ENCODE measurements around the gene OR2A5.
"Not testable (repeated sequence)": the region's sequence is repeated elsewhere in the genome, so short reads cannot be mapped to it uniquely, and the experiment has no call there.

The OR2A5 gene

DNA sequence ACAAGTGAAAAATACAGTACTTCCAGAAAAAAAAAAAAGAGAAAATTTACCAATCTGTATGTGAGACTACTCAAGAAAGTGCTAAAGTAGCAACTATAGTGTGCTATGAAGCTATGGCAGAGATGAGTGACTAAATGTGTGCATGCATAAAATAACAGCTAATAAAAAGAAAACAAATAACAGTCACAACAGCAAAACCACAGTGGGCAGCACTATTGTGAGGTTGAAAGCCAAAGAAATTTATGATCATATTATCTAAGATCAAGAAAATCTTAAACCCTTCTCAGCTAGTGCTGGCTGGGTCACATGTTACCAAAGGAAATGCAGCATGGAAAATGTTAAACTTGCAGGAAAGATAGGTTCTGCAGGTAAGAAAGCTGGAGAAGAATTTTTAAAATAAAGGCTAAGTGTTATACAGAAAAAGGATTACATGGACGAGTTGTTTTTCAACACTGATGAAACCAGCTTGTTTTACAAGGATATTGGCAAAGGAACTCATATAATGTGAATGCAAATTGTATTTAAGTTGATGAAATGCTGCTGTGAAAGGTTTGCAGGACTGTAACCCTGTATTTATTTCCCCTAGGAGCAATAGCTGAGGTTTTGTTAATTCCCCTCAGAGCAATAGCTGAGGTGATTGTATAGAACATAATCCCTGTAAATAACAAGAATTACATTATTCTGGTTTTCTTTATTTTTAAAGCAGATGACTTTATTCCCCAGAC is 15.6 kb upstream of the OR2A5 start:
- DNase-seq (ENCODE audit: low read depth in 3 of 3), result no peak

DNA sequence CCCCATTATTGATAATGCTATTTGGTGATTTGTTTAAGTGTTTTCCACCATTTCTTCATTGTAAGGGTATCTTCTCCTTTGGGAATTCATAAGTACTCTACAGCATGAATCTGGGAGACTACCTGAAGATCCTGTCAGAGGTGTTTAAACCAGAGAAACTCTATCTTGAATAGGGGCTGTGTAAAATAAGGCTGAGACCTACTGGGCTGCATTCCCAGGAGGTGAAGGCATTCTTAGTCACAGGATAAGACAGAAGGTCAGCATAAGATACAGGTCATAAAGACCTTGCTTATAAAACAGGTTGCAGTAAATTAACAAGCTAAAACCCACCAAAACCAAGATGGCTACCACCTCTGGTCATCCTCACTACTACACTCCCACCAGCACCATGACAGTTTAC is 13.4 kb upstream of the OR2A5 start:
- no peak for DNase-seq (ENCODE audit: low read depth in 3 of 3)

DNA sequence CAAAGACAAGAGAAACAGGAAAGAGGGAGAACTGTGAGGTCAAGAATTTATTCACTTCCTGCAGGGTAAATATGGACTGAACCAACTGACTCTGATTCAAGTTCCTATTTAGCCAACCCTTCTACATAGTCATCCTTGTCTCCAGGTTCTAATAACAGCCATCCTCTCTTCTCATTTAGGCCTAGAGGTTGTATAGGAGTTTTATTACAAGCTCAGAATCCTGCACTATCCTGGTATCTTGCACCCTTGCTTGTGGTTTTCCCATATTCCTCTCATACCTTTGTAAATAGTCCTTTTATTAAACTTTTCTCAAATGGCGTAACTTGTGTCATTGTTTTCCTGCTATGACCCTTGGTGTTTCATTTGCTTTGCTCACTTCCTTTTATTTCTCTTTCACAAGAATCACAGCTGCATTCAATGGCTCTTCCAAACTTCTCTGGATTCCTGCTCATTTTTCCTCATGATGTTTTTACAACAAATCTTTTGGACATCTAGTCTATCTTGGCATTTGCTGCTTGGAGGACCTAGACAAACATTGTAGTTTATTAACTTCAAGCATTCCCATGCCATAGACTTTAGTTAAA is 12.4 kb upstream of the OR2A5 start:
- DNase-seq (ENCODE audit: low read depth in 3 of 3), result no peak

DNA sequence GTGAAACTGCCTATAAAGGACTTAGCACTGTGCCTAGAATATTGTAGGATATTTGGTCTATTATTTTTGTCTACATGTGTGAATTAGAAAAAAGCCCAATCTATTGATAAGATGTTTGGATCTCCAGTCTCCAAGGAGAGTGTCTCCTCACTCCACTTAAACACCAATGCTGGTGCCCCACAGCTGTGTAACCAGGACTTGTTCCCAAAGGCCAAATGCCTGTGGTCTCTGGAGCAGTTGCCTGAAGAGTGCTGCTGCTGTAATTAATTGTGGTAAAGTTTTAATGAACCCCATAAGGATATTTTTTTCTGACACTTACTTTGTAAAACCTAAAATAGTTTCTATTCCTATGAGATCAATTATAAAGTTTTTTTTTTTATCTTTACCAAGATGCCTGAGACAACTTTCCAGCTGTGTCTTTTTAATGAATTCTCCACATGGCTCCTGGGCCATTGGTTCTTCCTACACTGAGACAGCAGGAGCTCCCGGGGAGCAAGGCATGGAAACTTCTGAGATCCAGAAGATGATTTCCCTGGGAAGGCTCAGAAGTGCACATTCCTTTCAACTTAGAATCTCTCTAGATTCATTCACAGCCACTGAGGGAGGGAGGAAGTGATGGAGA is 11.2 kb upstream of the OR2A5 start:
- no peak for DNase-seq (ENCODE audit: low read depth in 3 of 3)

DNA sequence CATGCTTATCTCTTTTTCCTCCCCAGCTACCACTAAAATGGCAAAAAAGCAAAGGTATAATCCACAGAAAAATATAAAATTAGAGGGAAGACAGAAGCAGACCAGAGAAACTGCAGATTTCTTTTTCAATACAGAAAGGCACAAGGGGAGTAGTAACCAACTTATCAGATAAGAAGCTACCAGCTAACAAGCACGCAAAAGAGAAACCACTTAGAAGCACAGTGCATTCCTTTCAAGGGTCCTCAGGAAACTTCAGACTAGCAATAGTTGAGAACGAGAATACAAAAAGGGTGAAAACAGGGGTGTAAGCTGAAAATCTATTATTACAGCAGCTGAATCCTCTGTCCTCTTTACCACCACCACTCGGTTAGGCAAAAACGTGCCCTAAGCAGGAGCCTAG is 9.9 kb upstream of the OR2A5 start:
- no peak for DNase-seq (ENCODE audit: low read depth in 3 of 3)

DNA sequence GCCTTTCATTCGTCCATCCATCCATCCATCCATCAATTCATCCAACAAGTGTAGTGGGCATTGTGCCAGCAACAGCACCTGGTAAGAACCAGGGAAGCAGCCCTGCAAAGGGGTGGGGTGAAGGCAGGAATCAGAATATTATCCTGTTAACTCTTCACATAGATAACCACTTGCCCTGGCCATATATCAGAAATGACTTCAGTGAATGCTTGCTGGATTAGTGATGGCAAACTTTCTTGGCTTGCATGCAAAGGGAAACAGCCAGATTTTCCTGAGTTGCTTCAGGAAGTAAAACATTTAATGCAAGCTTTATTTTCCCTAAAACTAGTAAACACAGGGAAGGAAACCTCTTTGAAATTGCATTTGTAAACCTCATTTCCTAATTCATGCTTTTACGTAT is 743 bp downstream of the OR2A5 start:
- no peak for DNase-seq (ENCODE audit: low read depth in 3 of 3)

DNA sequence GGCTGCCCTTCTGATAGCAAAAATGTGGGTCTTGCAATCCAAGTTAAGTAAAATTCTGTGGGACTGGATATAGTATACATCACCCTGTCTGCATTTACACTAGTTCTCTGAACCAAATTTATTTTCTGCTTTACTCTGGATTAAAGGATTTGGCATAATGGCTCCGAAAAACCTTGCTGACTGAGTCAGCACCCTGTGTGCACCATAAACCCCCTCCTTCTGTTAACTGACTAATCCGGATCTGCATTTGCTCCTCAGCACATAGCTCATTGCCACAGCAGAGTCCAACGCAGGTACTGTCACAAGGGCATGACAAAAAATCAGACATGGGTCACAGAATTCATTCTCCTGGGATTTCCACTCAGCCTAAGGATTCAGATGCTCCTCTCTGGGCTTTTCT is 1.3 kb downstream of the OR2A5 start:
- DNase-seq (ENCODE audit: low read depth in 3 of 3), result no peak

DNA sequence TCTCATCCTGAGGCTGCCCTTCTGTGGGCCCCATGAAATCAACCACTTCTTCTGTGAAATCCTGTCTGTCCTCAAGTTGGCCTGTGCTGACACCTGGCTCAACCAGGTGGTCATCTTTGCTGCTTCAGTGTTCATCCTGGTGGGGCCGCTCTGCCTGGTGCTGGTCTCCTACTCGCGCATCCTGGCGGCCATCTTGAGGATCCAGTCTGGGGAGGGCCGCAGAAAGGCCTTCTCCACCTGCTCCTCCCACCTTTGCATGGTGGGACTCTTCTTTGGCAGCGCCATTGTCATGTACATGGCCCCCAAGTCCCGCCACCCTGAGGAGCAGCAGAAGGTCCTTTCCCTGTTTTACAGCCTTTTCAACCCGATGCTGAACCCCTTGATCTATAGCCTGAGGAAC is 2.1 kb downstream of the OR2A5 start:
- not testable (repeated sequence) for DNase-seq (ENCODE audit: low read depth in 3 of 3)

DNA sequence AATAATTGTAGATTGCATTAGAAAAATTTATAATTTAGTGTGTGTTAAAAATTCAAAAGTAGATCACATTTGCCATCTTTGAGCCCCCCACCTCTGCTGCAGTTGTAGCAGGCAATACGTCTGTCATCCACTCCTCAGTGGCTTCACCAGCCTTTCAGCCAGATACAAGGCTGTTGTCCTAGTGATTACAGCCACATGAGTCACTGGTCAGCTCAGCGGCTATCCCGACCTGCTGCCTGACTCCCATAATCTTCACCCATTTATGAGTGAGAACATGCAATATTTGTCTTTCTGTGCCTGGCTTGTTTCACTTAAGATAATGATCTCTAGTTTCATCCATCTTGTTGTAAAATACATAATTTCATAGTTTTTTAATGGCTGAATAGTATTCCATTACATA is 9.2 kb downstream of the OR2A5 start:
- no peak for DNase-seq (ENCODE audit: low read depth in 3 of 3)

DNA sequence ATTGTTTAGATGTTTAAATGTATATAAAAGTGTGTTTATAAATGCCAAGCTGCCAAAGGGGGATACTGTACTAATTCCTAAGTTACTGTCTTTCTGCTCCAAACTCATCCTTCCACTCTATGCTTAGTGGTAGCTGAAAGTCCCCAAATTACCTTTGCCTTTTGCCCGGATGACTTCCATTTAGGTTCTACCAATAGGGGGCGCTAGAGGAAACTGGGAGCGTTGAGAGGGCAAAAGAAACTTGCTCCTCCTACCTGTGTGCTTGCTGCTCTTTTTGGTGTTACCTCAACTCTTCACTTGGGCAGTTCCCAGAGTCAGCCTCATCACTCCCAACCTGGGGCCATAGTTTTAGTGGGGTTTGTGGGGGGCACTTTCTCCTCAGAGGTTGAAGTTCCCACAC is 15.0 kb downstream of the OR2A5 start:
- no peak for DNase-seq (ENCODE audit: low read depth in 3 of 3)

DNA sequence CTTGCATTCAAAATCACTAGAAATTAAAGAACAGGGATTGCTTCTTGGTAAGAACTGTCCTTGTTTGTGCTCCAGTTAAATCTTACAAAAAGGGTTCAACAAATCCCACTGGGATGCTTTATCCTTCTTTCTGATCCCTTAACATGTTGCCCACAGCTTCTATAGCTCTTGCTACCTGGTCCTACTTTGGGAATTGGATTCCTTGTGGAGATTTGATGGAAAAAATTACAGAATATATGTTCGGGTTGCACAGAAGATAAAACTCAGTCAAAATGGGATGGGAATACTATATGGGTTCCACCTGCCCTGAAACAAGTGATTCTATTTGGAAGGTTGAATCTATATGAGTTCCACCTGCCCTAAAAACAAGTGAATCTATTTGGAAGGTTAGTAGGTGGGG is 20.8 kb downstream of the OR2A5 start, which contains the start of gene OR2A25:
Gene OR2A25 (plus strand): TSS at position 301 of the 400 bp plus-strand sequence. CDS start 4,409 bp downstream, outside the sequence.
- no peak for DNase-seq (ENCODE audit: low read depth in 3 of 3)

DNA sequence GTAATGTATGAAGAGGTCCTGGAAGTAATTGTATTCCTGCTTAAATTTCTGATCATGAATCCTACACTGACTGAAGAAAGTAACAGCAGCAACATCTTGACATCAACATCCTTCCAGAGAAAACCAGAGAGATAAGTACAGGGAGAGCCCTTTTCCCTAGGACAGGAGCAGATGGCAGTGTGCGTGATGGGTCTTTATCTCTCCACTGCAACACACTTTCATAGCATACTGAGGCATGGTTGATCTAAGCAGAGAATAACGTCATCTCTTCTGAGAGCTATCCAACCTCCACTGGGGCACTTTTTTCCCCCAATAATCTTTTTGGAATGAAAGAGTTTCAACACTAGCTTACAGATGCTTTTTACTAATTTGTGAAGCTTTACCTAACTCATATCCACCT is 21.2 kb downstream of the OR2A5 start:
- no peak for DNase-seq (ENCODE audit: low read depth in 3 of 3)

DNA sequence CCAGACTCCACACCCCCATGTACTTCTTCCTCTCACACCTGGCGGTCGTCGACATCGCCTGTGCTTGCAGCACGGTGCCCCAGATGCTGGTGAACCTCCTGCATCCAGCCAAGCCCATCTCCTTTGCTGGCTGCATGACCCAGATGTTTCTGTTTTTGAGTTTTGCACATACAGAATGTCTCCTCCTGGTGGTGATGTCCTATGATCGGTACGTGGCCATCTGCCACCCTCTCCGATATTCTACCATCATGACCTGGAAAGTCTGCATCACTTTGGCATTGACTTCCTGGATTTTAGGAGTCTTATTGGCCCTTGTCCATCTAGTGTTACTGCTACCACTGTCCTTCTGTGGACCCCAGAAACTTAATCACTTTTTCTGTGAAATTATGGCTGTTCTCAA is 25.6 kb downstream of the OR2A5 start:
- DNase-seq (ENCODE audit: low read depth in 3 of 3), result no peak

DNA sequence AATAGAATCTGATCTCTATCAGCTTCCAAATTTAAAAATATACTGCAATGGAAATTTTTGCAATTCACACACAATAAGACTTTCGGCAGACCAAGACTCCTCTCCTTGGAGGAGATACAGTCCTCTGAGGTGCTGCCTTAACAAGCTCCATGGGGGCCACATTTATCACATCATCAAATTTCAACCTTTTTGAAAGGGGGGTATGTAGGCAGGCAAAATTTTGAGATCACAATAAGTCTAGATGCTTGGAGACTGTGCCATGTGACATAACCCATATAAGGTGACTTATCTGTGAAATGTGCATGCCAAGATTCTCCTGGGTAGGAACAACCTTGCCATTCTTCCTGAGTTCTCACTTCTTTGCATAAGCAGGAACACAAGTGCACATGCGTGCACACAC is 37.2 kb downstream of the OR2A5 start, which contains the start of gene OR2A12:
Gene OR2A12 (plus strand): TSS at position 301 of the 400 bp plus-strand sequence. CDS start 8,830 bp downstream, outside the sequence.
- DNase-seq (ENCODE audit: low read depth in 3 of 3), result no peak

DNA sequence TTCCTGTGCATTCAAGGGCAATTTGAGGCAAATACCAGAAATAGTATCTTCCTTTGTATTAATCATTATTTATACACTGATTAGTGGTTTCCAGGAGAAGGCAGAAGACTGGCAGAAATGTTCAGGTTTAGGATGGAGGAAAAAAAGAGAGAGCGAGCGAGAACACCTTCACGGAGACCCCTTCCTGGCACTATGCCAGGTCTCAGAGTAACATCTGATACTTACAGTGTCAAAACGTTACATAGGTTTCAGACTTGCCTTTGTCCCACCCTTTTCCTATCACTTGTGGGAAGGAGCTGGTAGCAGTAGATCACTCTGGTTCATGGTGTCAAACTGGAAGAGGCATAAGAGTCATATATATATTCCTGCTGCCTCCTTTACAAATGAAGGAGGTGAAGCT is 38.0 kb downstream of the OR2A5 start:
- no peak for DNase-seq (ENCODE audit: low read depth in 3 of 3)

DNA sequence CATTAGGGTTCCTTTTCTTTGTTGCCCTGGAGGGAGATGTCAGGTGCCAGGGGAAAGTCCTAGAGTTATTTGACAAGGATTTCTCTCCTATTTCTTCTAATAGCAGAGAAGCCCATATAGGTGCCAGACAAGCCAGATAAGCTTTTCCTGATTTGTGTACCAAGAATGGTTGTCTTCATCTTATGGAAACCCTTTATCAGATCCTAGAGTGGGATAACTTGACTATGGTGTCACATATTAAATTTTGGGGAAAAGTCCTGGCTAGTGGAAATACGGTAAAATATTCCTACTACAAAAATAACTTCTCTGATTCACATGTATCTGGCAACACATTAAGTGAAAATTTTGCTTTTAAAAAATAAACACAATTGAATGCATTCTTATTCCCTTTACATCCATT is 38.5 kb downstream of the OR2A5 start:
- no peak for DNase-seq (ENCODE audit: low read depth in 3 of 3)

DNA sequence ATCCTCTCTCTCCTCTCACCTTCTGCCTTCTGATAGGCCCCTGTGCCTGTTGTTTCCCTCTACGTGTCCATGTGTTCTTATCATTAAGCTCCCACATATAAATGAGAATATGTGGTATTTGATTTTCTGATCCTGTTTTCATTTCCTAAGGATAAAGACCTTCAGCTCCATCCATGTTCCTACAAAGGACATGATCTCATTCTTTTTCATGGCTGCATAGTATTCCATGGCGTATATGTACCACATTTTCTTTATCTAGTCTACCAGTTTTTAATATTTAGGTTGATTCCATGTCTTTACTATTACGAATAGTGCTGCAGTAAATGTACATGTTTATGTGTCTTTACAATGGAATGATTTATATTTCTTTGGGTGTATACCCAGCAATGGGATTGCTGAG is 41.9 kb downstream of the OR2A5 start:
- no peak for DNase-seq (ENCODE audit: low read depth in 3 of 3)

DNA sequence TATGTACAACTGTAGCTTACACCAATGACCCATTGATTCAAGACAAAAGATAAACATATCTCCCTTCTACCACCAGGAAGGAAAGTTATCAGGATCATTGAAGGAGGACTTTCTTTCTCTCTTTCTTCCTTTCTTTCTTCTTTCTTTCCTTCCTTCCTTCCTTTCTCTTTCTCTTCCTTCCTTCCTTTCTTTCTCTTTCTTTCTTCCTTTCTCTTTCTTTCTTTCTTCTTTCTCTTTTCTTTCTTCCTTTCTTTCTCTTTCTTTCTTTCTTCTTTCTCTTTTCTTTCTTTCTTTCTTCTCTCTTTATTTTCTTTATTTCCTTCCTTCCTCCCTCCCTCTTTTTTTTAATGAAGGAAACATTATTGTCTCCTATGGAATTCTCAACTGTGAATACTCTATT is 50.0 kb downstream of the OR2A5 start:
- DNase-seq (ENCODE audit: low read depth in 3 of 3), result no peak

DNA sequence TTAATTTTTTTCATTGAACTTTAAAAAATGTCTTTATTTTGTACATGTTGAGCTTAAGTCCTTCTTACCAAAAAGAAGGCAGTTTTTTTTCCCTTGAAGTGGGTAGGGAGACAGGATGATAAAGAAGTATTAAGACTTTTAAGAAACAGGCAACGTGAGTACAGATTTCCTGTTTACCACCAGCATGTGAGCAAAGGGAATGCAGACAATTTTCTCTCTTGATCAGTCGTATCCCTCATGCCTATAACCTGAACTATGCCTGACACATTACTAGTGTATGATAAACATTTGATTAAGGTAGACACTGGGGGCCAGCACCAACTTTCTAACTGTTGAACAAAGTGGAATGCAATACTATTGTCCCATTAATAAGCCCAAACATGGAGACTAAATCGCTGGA is 51.9 kb downstream of the OR2A5 start:
- no peak for DNase-seq (ENCODE audit: low read depth in 3 of 3)

DNA sequence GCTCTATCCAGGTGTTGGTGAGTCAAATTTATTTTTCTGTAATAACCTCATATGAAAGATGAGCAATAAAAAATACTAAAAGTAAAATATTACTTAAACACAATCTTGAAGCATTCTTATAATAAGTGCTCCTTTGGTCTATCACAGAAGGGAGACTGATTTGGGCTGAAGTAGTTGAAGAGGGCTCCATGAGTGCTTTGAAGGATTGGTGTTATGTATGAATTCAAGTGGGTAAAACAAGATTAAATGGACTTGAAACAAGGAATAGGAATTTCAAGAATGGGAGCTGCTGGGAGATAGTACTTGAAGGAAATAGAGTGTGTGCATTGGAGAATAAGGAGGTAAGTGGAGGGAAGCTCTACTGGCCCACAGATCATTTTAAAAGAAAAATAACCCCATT is 53.3 kb downstream of the OR2A5 start:
- DNase-seq (ENCODE audit: low read depth in 3 of 3), result no peak

DNA sequence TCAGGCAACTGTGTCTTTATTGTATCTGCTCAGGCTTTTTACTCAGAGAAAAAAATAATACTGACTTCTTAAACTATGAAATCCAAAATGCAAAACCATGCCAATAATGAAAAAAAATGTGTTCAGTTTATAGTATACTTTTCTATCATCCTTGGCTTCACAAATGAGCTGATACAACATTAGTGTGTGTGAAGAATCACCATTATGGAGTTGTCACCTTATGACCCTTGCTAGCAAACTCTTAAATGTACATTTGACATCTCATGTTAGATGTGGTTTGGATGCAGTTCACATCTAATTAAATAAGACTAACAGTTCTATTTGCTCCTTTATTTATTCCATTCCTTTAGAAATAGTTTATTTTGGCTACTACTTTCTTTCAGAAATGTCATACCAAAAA is 56.5 kb downstream of the OR2A5 start:
- no peak for DNase-seq (ENCODE audit: low read depth in 3 of 3)
